Tibial artery (tissue), 4 donors: ENCODE data around the gene ABCA12.

ENCODE experiments used
- DNase-seq, 2 donors: peaks; one replicate each; pipeline ENCODE4 v3.0.0-alpha.2; 2019
- H3K27ac ChIP-seq, 2 donors: fragments of 200-600 bp; sonication (generic) in 1 of 2; 1 replicate in 1 of 2; 2 replicates in 1 of 2; pipeline ENCODE4 v1.5.1; 2018 to 2019; ENCODE audit warnings: mild to moderate bottlenecking in 1 of 2
- H3K27me3 ChIP-seq, 2 donors: fragments of 200-600 bp; sonication (generic) in 1 of 2; one replicate each; pipeline versions ENCODE4 v1.5.1 to v1.6.0; 2016 to 2019
- H3K36me3 ChIP-seq, 3 donors: fragments of 200-600 bp; sonication (generic) in 2 of 3; one replicate each; pipeline ENCODE4 v1.5.1; 2016 to 2019; ENCODE audit warnings: mild to moderate bottlenecking in 2 of 3
- H3K4me1 ChIP-seq, 4 donors: fragments of 200-600 bp; sonication (generic) in 2 of 4; 1 replicate in 3 of 4; 2 replicates in 1 of 4; pipeline ENCODE4 v1.5.1; 2016 to 2019
- H3K4me3 ChIP-seq, 2 donors: fragments of 200-600 bp; sonication (generic) in 1 of 2; 1 replicate in 1 of 2; 2 replicates in 1 of 2; pipeline ENCODE4 v1.5.1; 2018 to 2019; ENCODE audit warnings: mild to moderate bottlenecking in 2 of 2
- H3K9me3 ChIP-seq, 3 donors: fragments of 200-600 bp; sonication (generic) in 1 of 3; one replicate each; pipeline ENCODE4 v1.5.1; 2016 to 2019
- intact Hi-C: fragments of 100-400 bp; cut with DNase I; formaldehyde crosslinking; loops from one replicate; pipeline ENCODE4 v1.15.0; 2023; ENCODE audit warnings: low total_unique reads
- TF ChIP-seq, protein P1 (sequence below), 2 experiments: fragments of 200-600 bp in 1 of 2; fragments of 450-650 bp in 1 of 2; IDR thresholded peaks; one replicate each; pipeline ENCODE4 v1.5.1; 2017 to 2019; ENCODE audit warnings: antibody characterized with exemption in 2 of 2, mild to moderate bottlenecking in 1 of 2, moderate library complexity in 1 of 2

The ABCA12 gene

GRCh38 chr2:215068399-215068798, 70.0 kb downstream of the ABCA12 start:
- Histone ChIP-seq H3K27me3 (no peaks in the 10 kb centered on the region), H3K4me3 (no peak overlapping the region), H3K9me3 (no peaks in the 10 kb centered on the region), H3K27ac (no peak overlapping the region), H3K36me3 (no peaks in the 10 kb centered on the region), H3K4me1 (no peaks in the 10 kb centered on the region)
- DNase-seq, result no peak
- intact Hi-C loops, result no loop called here
- TF ChIP-seq, protein P1, sequence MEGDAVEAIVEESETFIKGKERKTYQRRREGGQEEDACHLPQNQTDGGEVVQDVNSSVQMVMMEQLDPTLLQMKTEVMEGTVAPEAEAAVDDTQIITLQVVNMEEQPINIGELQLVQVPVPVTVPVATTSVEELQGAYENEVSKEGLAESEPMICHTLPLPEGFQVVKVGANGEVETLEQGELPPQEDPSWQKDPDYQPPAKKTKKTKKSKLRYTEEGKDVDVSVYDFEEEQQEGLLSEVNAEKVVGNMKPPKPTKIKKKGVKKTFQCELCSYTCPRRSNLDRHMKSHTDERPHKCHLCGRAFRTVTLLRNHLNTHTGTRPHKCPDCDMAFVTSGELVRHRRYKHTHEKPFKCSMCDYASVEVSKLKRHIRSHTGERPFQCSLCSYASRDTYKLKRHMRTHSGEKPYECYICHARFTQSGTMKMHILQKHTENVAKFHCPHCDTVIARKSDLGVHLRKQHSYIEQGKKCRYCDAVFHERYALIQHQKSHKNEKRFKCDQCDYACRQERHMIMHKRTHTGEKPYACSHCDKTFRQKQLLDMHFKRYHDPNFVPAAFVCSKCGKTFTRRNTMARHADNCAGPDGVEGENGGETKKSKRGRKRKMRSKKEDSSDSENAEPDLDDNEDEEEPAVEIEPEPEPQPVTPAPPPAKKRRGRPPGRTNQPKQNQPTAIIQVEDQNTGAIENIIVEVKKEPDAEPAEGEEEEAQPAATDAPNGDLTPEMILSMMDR (IDR thresholded peaks at IDR 0.05), result no peak

DNA sequence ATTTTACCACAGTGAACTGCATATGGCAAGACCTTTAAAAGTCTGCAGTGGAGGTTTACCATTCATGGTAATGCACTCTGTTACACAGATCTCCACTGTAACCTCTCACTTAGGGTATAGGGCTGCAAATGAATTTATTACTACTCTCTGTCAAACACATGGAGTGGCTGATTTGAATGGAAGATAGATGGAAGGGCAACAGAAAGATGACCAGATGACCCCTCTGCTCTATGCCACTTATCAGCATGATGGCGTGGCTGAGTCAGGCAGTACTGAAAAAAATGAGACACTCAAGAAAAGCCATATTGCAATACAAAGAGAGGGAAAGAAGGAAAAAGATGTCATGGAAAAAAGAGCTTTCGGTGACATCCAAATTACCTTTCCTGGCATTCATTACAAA, 72.3 kb downstream of the ABCA12 start:
- Histone ChIP-seq H3K9me3 (no peaks in the 10 kb centered on the region), H3K36me3 (no peaks in the 10 kb centered on the region), H3K27me3 (no peaks in the 10 kb centered on the region), H3K4me3 (no peak overlapping the region), H3K4me1 (no peaks in the 10 kb centered on the region), H3K27ac (no peak overlapping the region)
- intact Hi-C loops, result no loop called here
- TF ChIP-seq, protein P1 (IDR thresholded peaks at IDR 0.05), result no peak
- DNase-seq, result no peak

GRCh38 chr2:215063526-215063925, 74.9 kb downstream of the ABCA12 start:
- no peaks in the 10 kb centered on the region for H3K4me1 ChIP-seq
- H3K4me3 ChIP-seq, result no peak overlapping the region
- intact Hi-C loops, result no loop called here
- H3K27ac ChIP-seq, result no peak overlapping the region
- no peak for DNase-seq
- no peaks in the 10 kb centered on the region for H3K9me3 ChIP-seq
- TF ChIP-seq, protein P1 (IDR thresholded peaks at IDR 0.05), result no peak
- H3K27me3 ChIP-seq, result no peaks in the 10 kb centered on the region
- no peaks in the 10 kb centered on the region for H3K36me3 ChIP-seq

DNA sequence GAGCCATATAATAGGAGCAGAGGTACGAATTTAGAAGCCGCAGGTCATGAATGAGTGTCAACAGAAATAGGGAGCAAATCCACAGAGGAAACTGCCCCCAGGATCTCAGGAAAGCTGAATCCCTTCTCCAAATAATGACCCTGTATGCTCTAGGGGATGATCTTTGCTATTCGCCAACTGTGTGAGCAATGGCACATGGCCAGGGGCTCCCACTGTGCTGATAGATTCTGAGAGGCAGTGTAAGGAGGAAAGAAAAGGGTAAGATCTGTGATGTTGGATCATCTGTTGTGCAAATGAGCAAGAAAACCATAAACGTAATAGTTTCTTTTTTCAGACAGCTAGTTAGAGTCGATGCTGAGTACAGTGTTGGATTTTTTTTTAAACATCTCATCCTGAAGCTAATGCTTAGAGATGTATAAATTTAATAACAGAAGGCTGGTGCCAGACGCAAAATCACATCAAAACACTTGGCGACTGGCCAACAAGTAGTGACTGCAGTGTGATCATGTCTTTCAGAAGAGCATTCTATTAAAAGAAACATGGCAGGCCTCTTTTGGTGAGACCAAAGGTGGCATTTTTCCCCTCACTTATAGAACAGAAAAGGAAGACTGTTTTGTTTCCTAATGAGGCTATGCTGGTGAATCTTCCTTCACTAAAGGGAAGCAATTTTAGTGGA, 77.4 kb downstream of the ABCA12 start:
- Histone ChIP-seq H3K27me3 (no peaks in the 10 kb centered on the region), H3K4me1 (no peaks in the 10 kb centered on the region), H3K36me3 (no peaks in the 10 kb centered on the region), H3K9me3 (no peaks in the 10 kb centered on the region), H3K27ac (no peak overlapping the region), H3K4me3 (no peak overlapping the region)
- intact Hi-C loops, result no loop called here
- TF ChIP-seq, protein P1 (IDR thresholded peaks at IDR 0.05), result no peak
- DNase-seq, result no peak

GRCh38 chr2:215059724-215060123, 78.7 kb downstream of the ABCA12 start:
- DNase-seq, result no peak
- Histone ChIP-seq H3K36me3 (no peaks in the 10 kb centered on the region), H3K27me3 (no peaks in the 10 kb centered on the region), H3K4me3 (no peak overlapping the region), H3K9me3 (no peaks in the 10 kb centered on the region), H3K4me1 (no peaks in the 10 kb centered on the region), H3K27ac (no peak overlapping the region)
- intact Hi-C loops, result no loop called here
- TF ChIP-seq, protein P1 (IDR thresholded peaks at IDR 0.05), result no peak

DNA sequence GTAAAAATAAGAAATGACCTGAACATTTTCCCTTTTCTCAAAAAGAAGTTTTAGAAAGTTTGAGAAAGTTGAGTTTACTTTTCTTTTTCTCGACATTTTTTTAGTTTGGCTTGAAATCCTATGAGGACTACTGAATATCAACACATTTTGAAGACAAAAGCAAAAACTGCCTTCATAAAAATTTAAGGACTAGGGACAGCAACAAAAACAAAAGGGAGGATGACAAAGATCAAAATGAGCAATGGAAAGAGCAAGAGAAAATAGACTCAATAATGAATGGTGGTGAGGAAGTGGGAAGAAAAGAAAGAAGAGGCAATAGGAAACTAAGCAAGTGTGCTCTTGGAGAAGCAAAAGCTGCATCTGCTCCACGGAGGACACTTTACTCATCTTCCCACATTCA, 82.5 kb downstream of the ABCA12 start:
- no peaks in the 10 kb centered on the region for H3K9me3 ChIP-seq
- no peak overlapping the region for H3K27ac ChIP-seq
- no peaks in the 10 kb centered on the region for H3K4me1 ChIP-seq

More for the DNA sequence above, 82.5 kb downstream of the ABCA12 start:
- Histone ChIP-seq H3K36me3 (no peaks in the 10 kb centered on the region), H3K4me3 (no peak overlapping the region), H3K27me3 (no peaks in the 10 kb centered on the region)
- intact Hi-C loops, result no loop called here
- TF ChIP-seq, protein P1 (IDR thresholded peaks at IDR 0.05), result no peak
- DNase-seq, result no peak
